WTC11 (cell line): Measurements from ENCODE around the gene HTR3A. TPM values are rescaled to one million over a fixed set of nuclear protein-coding genes. Genes with fewer than 3 reads are reported as not detected.

Source experiments
- ATAC-seq: fragments of 200-7000 bp; cut with Tn5 transposase; 2 replicates; pipeline ENCODE4 v1.10.0; 2021; ENCODE audit warnings: mild to moderate bottlenecking, moderate library complexity
- CTCF ChIA-PET: fragments of 300-600 bp; sonication (Branson Sonifier 250); formaldehyde crosslinking; loops from one replicate; lab custom pipeline; 2021; ENCODE audit warnings: antibody characterized with exemption; lab: Charles Lee
- POLR2A ChIA-PET: fragments of 350-600 bp; sonication (Branson Sonifier 250); formaldehyde crosslinking; loops from one replicate; lab custom pipeline; 2021; ENCODE audit warnings: antibody characterized with exemption; lab: Charles Lee
- DNase-seq: peaks from one replicate; pipeline ENCODE4 v3.0.0; 2021; ENCODE audit warnings: low spot score
- H3K27ac Mint-ChIP-seq: 2 replicates; pipeline ENCODE4 v1.8.0; 2021; ENCODE audit warnings: mixed read lengths
- H3K27me3 Mint-ChIP-seq: 2 replicates; pipeline ENCODE4 v1.8.0; 2021; ENCODE audit warnings: low read depth, mild to moderate bottlenecking, moderate library complexity, mixed read lengths
- H3K36me3 Mint-ChIP-seq: 2 replicates; pipeline ENCODE4 v1.8.0; 2021; ENCODE audit warnings: mixed read lengths
- H3K4me1 Mint-ChIP-seq: 2 replicates; pipeline ENCODE4 v1.8.0; 2022; ENCODE audit warnings: mixed read lengths
- H3K4me3 Mint-ChIP-seq: 2 replicates; pipeline ENCODE4 v1.8.0; 2021; ENCODE audit warnings: mild to moderate bottlenecking, moderate library complexity, mixed read lengths
- H3K9me3 Mint-ChIP-seq: 2 replicates; pipeline ENCODE4 v1.8.0; 2021; ENCODE audit warnings: mixed read lengths
- ATF1 ChIP-seq: sonication (generic); formaldehyde crosslinking; IDR thresholded peaks from 2 replicates; pipeline ENCODE4 v1.8.1; 2023; ENCODE audit warnings: mild to moderate bottlenecking, moderate library complexity, missing genetic modification reagents
- CREM ChIP-seq: sonication (generic); formaldehyde crosslinking; IDR thresholded peaks from 2 replicates; pipeline ENCODE4 v1.8.1; 2022; ENCODE audit warnings: mild to moderate bottlenecking, missing genetic modification reagents, moderate library complexity
- FOXJ3 ChIP-seq: sonication (generic); formaldehyde crosslinking; IDR thresholded peaks from 2 replicates; pipeline ENCODE4 v1.9.0; 2021; ENCODE audit warnings: missing genetic modification reagents, mild to moderate bottlenecking, borderline replicate concordance
- IRF2 ChIP-seq: sonication (generic); formaldehyde crosslinking; IDR thresholded peaks from 2 replicates; pipeline ENCODE4 v1.8.0; 2022; ENCODE audit warnings: low read depth, missing genetic modification reagents, borderline replicate concordance
- JAZF1 ChIP-seq: fragments of 250-450 bp; sonication (Bioruptor Pico); IDR thresholded peaks from 2 replicates; pipeline ENCODE4 v1.9.0; 2021; ENCODE audit warnings: moderate library complexity, mild to moderate bottlenecking, inconsistent platforms
- JUN ChIP-seq: sonication (generic); formaldehyde crosslinking; IDR thresholded peaks from 2 replicates; pipeline ENCODE4 v1.8.0; 2023; ENCODE audit warnings: mild to moderate bottlenecking, missing genetic modification reagents
- MYBL2 ChIP-seq: sonication (generic); formaldehyde crosslinking; IDR thresholded peaks from 2 replicates; pipeline ENCODE4 v1.8.1; 2023; ENCODE audit warnings: mild to moderate bottlenecking, moderate library complexity, missing genetic modification reagents
- NFATC4 ChIP-seq: fragments of 250-450 bp; sonication (Bioruptor Pico); IDR thresholded peaks from 2 replicates; pipeline ENCODE4 v1.9.0; 2021; ENCODE audit warnings: mild to moderate bottlenecking
- NR1H2 ChIP-seq: sonication (generic); formaldehyde crosslinking; IDR thresholded peaks from 2 replicates; pipeline ENCODE4 v1.9.0; 2021; ENCODE audit warnings: mild to moderate bottlenecking, moderate library complexity, missing genetic modification reagents
- NR2C2 ChIP-seq: sonication (generic); formaldehyde crosslinking; IDR thresholded peaks from 2 replicates; pipeline ENCODE4 v1.8.0; 2022; ENCODE audit warnings: mild to moderate bottlenecking, missing genetic modification reagents
- SOX15 ChIP-seq: fragments of 250-450 bp; sonication (Bioruptor Pico); IDR thresholded peaks from 2 replicates; pipeline ENCODE4 v1.9.0; 2021; ENCODE audit warnings: mild to moderate bottlenecking
- TP53 ChIP-seq: sonication (generic); formaldehyde crosslinking; IDR thresholded peaks from 2 replicates; pipeline ENCODE4 v1.8.1; 2023; ENCODE audit warnings: mild to moderate bottlenecking, missing genetic modification reagents
- total RNA-seq: library from RNA; stranded (reverse); gene quantifications from 3 replicates; pipeline ENCODE4 v1.2.3, GENCODE V29; 2021
- TF ChIP-seq, protein P1 (sequence below): sonication (generic); formaldehyde crosslinking; IDR thresholded peaks from 2 replicates; pipeline ENCODE4 v1.8.0; 2023; ENCODE audit warnings: missing genetic modification reagents
- TF ChIP-seq, protein P2 (sequence below): fragments of 250-450 bp; sonication (Bioruptor Pico); IDR thresholded peaks from 2 replicates; pipeline ENCODE4 v1.9.0; 2021; ENCODE audit warnings: mild to moderate bottlenecking
- TF ChIP-seq, protein P3 (sequence below): sonication (generic); formaldehyde crosslinking; conservative IDR thresholded peaks from 2 replicates; pipeline ENCODE4 v1.8.1; 2022; ENCODE audit warnings: mild to moderate bottlenecking, missing genetic modification reagents
- TF ChIP-seq, protein P4 (sequence below): fragments of 250-450 bp; sonication (Bioruptor Pico); IDR thresholded peaks from 2 replicates; pipeline ENCODE4 v1.8.0; 2021; ENCODE audit warnings: mild to moderate bottlenecking
- TF ChIP-seq, protein P5 (sequence below): sonication (generic); formaldehyde crosslinking; IDR thresholded peaks from 2 replicates; pipeline ENCODE4 v1.8.0; 2023; ENCODE audit warnings: mild to moderate bottlenecking, missing genetic modification reagents

Gene HTR3A
- total RNA-seq, 1 experiment from 2014 or later, result 4.1 TPM

DNA sequence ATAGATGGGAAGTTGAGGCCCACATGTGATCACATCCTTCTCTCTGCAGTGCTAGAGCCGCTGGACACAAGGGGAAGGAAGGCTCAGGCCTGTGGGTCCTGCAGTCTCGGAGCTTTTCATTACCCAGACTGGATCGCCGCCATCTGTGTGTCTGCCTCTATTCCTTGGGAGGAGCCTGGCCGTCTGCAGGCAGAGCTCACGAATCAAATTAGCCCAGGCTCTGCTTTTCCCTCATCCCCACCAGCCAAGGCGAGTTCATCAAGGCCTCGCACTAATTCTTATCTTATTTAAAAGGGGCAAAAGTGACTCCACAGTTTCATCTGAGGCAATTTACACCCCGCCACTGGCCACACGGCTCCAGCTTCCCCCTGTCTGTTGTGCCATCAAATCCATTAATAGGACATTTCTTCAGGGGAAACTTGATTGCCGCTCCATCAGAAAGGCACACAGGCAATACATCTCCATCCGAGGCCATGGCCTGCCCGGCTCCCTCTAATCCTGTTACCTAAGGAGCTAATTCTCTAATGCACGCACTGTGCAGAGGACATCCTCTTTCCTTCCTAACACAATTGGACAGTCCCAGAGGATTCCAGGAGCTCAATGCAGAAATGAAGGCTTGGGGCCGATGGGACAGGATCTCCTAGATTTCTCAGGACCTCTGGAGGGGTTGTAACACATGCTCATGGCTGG, 3.3 kb upstream of the HTR3A start:
- ATAC-seq (no peak), DNase-seq (no peak)
- no peak overlapping the region for H3K4me3 Mint-ChIP-seq
- no peak for TF ChIP-seq NR2C2
- TF ChIP-seq SOX15 (CRISPR knock-in tag), result no peak
- no peak for TF ChIP-seq JAZF1 (CRISPR knock-in tag)
- H3K27ac Mint-ChIP-seq, result no peak overlapping the region
- H3K36me3 Mint-ChIP-seq, result no peaks in the 10 kb centered on the region
- peaks cover 30% of the 10 kb centered on the region for H3K4me1 Mint-ChIP-seq
- ChIA-PET CTCF (interaction anchor here (1.0 to 1.8 kb wide), 4 partner anchors 65 to 290 kb away, joined by 3 to 7 read pairs (median 4); no protein-coding TSS in a partner anchor), POLR2A (no interaction called here)
- peaks cover 6% of the 10 kb centered on the region; the same call in 1 of the 2 replicates for H3K9me3 Mint-ChIP-seq
- peaks cover 8% of the 10 kb centered on the region for H3K27me3 Mint-ChIP-seq

DNA sequence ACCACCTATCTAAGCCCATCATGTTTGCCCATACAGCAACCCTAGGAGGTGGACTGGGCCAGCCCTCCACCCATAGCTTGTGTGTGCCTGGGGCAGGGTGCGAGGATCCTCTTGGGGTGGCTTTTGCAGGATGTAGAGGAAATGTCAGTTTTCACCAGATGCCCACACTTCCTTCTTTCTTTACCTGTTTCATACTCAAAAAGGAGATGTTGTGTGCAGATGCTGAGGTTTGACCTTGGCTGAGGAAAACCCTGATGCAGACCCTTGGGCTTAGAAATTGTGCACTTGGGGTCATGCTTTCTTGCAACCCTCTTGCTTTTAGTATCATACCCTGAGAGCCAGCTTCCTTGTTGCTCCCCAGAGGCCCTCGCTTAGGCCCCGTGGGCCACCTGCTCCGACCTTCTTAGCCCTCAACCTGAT, 2.2 kb downstream of the HTR3A start:
- TF ChIP-seq, protein P1, sequence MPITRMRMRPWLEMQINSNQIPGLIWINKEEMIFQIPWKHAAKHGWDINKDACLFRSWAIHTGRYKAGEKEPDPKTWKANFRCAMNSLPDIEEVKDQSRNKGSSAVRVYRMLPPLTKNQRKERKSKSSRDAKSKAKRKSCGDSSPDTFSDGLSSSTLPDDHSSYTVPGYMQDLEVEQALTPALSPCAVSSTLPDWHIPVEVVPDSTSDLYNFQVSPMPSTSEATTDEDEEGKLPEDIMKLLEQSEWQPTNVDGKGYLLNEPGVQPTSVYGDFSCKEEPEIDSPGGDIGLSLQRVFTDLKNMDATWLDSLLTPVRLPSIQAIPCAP (CRISPR knock-in tag), result no peak
- TF ChIP-seq MYBL2 (no peak), TP53 (CRISPR knock-in tag) (no peak), IRF2 (CRISPR knock-in tag) (no peak), JUN (CRISPR knock-in tag) (no peak), ATF1 (CRISPR knock-in tag) (no peak)
- TF ChIP-seq, protein P2, sequence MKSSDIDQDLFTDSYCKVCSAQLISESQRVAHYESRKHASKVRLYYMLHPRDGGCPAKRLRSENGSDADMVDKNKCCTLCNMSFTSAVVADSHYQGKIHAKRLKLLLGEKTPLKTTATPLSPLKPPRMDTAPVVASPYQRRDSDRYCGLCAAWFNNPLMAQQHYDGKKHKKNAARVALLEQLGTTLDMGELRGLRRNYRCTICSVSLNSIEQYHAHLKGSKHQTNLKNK (CRISPR knock-in tag), result no peak
- TF ChIP-seq, protein P3, sequence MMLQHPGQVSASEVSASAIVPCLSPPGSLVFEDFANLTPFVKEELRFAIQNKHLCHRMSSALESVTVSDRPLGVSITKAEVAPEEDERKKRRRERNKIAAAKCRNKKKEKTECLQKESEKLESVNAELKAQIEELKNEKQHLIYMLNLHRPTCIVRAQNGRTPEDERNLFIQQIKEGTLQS (CRISPR knock-in tag), result no peak
- TF ChIP-seq, all 79 proteins: peak for 0
- H3K36me3 Mint-ChIP-seq, result no peaks in the 10 kb centered on the region
- no peak overlapping the region for H3K27ac Mint-ChIP-seq
- no peaks in the 10 kb centered on the region for H3K9me3 Mint-ChIP-seq
- ChIA-PET POLR2A (no interaction called here), CTCF (interaction anchor here (0.8 to 3.3 kb wide), 4 partner anchors 17 to 204 kb away, joined by 3 to 19 read pairs (median 4); partner anchors contain the start of gene HTR3B)
- H3K27me3 Mint-ChIP-seq, result peaks cover 9% of the 10 kb centered on the region; the same call in 1 of the 2 replicates
- DNase-seq (no peak), ATAC-seq (no peak)
- H3K4me3 Mint-ChIP-seq, result no peak overlapping the region
- H3K4me1 Mint-ChIP-seq, result peaks cover 30% of the 10 kb centered on the region

DNA sequence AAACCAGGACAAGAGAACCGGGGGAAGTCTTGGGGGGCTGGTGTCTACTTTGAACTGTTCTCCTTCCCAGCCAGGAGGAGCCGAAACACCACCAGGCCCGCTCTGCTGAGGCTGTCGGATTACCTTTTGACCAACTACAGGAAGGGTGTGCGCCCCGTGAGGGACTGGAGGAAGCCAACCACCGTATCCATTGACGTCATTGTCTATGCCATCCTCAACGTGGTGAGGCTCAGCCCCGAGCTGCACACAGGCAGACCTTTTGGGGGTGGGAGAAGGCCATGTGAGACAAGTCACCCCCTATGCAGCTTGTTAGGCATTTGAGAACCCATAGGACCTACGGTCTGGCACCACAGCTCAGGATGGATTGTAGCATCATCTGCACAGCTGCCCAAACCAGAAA, 2.8 kb downstream of the HTR3A start:
- Mint-ChIP-seq H3K27me3 (peaks cover 9% of the 10 kb centered on the region; the same call in 1 of the 2 replicates), H3K9me3 (no peaks in the 10 kb centered on the region), H3K36me3 (no peaks in the 10 kb centered on the region), H3K4me3 (no peak overlapping the region), H3K27ac (no peak overlapping the region), H3K4me1 (peaks cover 25% of the 10 kb centered on the region)
- ATAC-seq, result no peak
- ChIA-PET CTCF (interaction anchor here (0.8 to 3.3 kb wide), 3 partner anchors 16 to 203 kb away, joined by 3 to 19 read pairs (median 3); no protein-coding TSS in a partner anchor), POLR2A (no interaction called here)
- no peak for DNase-seq
- TF ChIP-seq, protein P4, sequence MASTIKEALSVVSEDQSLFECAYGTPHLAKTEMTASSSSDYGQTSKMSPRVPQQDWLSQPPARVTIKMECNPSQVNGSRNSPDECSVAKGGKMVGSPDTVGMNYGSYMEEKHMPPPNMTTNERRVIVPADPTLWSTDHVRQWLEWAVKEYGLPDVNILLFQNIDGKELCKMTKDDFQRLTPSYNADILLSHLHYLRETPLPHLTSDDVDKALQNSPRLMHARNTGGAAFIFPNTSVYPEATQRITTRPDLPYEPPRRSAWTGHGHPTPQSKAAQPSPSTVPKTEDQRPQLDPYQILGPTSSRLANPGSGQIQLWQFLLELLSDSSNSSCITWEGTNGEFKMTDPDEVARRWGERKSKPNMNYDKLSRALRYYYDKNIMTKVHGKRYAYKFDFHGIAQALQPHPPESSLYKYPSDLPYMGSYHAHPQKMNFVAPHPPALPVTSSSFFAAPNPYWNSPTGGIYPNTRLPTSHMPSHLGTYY (CRISPR knock-in tag), result no peak
- no peak for TF ChIP-seq NFATC4 (CRISPR knock-in tag)
- no peak for TF ChIP-seq TP53 (CRISPR knock-in tag)
- TF ChIP-seq CREM (CRISPR knock-in tag), result no peak
- TF ChIP-seq, protein P5, sequence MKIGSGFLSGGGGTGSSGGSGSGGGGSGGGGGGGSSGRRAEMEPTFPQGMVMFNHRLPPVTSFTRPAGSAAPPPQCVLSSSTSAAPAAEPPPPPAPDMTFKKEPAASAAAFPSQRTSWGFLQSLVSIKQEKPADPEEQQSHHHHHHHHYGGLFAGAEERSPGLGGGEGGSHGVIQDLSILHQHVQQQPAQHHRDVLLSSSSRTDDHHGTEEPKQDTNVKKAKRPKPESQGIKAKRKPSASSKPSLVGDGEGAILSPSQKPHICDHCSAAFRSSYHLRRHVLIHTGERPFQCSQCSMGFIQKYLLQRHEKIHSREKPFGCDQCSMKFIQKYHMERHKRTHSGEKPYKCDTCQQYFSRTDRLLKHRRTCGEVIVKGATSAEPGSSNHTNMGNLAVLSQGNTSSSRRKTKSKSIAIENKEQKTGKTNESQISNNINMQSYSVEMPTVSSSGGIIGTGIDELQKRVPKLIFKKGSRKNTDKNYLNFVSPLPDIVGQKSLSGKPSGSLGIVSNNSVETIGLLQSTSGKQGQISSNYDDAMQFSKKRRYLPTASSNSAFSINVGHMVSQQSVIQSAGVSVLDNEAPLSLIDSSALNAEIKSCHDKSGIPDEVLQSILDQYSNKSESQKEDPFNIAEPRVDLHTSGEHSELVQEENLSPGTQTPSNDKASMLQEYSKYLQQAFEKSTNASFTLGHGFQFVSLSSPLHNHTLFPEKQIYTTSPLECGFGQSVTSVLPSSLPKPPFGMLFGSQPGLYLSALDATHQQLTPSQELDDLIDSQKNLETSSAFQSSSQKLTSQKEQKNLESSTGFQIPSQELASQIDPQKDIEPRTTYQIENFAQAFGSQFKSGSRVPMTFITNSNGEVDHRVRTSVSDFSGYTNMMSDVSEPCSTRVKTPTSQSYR (CRISPR knock-in tag), result no peak
- TF ChIP-seq FOXJ3 (CRISPR knock-in tag), result no peak
- no peak for TF ChIP-seq IRF2 (CRISPR knock-in tag)
- no peak for TF ChIP-seq NR1H2 (CRISPR knock-in tag)
